ENCODE measurements around the gene DMXL2.

Gene DMXL2

DNA sequence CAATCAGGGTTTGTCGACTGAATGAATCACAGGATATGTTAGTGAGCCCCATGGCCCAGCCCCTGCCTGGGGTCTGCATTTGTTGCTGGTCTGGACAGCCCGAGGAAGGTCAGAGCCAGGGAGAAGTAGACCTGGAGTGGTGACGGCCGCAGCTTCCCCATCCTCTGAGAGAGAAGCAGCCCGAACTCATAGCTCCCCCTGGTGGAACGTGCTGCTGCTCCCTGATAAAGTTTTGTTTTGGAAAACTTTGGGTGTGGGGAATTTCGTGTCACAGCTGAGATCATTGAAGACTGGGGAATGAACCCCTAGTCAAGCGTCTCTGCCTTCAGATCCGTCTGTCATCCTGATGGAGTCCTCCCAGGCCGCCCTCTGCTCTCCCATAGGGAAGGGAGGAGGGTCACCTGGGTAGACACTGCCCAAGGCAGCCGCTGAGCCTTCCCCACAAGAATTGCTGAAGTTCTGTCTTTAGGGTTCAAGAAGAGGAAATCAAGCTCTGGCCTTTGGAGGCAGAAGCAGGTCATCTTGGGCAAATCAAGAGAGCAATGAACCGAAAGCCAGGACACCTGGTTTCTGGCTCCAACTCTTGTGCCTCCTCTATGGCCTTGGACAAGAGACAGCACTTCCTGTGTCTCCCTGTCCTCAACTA, 220.6 kb downstream of the DMXL2 start:
- no peak for DNase-seq

DNA sequence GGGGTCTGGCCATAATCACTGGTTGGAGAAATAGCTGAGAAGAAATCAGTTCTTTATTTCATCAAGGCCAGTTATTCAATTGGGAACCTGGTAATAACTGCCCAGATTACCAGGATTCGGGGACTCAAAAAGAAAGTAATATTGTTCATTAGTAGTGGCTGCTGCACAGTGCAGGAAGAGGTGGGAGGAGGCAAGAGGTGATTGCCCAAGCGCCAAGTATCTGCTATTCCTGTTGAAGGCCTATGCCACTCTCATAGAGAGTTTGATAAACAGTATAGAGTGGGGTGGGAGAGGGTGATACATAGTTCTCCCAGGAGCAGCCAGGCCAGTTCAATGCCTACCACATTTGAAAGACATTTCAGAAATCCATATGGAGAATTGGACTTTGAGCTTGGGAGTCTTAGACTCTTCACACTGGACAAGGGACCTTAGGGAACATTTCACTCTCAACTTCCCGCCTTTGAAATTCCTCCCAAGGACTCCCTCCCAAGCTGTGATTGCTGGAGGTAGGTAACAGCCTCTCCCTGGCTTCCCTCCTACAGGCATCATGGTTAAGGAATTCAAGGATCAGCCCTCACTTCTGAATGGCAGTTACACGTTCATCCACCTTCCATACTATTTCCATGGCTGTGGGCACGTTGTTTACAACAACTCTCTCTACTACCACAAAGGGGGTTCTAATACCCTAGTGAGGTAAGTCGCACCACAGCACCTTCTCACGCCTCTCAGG, 221.4 kb downstream of the DMXL2 start:
- DNase-seq = no peak

DNA sequence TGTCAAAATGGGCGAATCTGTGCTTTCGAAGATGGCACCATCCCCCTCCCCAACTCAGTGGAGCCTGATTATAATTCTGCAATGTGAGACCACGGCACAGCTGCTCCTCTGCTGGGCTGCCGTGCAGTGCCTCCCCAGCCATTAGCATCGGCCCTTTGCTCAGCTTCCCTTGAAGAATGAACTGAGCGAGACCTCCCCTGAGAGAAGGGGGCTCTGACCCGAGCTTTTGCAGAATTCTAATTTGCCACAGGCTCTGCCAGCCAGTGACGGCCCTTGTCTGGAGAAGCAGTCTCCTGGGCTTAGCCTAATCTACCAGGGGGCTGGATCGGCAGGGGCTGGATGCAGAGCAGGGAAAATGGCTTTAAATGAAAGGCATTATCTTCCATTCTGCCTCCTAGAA, 223.9 kb downstream of the DMXL2 start:
- DNase-seq = no peak
